ENCODE measurements around the gene MATR3.
A peak's percentile ranks its signal among the peaks of the same experiment; 100 is the strongest.
"Not testable (repeated sequence)": the region's sequence is repeated elsewhere in the genome, so short reads cannot be mapped to it uniquely, and the experiment has no call there.

Gene MATR3

DNA sequence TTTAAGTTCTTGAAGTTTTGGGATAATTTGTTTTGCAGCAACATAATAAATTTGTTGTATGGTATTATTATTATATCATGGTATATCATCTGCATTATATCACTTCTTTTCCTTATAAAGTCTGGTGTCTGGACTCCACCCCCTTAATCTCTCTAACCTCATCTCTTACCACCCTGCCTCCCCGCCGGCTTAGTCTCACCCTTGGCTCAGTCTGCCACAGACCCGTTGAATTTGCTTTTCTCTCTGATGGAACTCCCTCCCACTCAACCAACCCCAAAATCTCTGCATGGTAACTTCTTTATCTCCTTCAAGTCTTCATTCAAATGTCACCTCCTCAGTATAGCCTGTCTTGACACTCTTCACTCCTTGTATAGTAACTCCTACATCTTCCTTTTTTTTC, 29.6 kb upstream of the MATR3 start:
- H3K4me3 ChIP-seq (ENCODE audit: control insufficient read depth, low read depth, low read length), result no peak overlapping the region
- DNase-seq (ENCODE audit: low read depth), result no peak
- TF ChIP-seq, protein P1, sequence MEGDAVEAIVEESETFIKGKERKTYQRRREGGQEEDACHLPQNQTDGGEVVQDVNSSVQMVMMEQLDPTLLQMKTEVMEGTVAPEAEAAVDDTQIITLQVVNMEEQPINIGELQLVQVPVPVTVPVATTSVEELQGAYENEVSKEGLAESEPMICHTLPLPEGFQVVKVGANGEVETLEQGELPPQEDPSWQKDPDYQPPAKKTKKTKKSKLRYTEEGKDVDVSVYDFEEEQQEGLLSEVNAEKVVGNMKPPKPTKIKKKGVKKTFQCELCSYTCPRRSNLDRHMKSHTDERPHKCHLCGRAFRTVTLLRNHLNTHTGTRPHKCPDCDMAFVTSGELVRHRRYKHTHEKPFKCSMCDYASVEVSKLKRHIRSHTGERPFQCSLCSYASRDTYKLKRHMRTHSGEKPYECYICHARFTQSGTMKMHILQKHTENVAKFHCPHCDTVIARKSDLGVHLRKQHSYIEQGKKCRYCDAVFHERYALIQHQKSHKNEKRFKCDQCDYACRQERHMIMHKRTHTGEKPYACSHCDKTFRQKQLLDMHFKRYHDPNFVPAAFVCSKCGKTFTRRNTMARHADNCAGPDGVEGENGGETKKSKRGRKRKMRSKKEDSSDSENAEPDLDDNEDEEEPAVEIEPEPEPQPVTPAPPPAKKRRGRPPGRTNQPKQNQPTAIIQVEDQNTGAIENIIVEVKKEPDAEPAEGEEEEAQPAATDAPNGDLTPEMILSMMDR (conservative IDR thresholded peaks at IDR 0.05; ENCODE audit: control insufficient read depth, insufficient read depth, low read depth, low read length), result no peak

DNA sequence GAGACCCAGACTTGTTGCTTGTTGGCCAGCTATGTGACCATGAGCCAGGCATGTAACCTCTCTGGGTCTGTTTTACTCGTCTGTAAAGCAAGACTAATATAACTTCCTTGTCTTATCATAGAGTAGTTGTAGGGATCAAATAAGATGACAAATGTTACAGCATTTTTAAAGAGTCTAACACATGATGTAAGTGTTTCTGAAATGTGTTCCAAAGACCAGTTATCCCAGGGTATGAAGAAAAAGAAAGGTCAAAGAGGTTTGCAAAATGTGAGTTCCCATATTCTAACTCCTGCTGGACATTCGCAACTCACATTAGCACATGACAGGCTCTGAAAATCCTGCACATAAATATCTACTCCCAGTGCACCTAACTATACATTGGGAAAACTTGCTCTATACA, 28.5 kb upstream of the MATR3 start:
- H3K4me3 ChIP-seq (ENCODE audit: control insufficient read depth, low read depth, low read length), result no peak overlapping the region
- no peak for DNase-seq (ENCODE audit: low read depth)
- TF ChIP-seq, protein P1 (conservative IDR thresholded peaks at IDR 0.05; ENCODE audit: control insufficient read depth, insufficient read depth, low read depth, low read length), result no peak

DNA sequence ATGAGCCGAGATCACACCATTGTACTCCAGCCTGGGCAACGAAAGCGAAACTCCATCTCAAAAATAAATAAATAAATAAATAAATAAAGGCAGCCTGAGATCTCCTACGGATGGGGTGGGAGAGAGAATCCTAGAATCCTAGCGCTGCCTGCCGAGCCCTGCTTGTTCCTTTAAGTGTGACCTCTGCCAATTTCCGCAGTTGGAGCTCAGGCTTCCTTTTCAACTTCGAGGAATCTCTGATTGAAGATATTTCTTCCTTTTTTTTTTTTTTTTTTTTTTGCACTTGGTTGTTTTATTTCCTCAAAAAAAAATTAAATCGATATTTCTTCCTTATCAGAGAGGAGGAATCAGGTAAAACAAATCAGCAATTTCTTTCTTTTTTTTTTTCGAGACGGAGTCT, 27.3 kb upstream of the MATR3 start:
- no peak overlapping the region for H3K4me3 ChIP-seq (ENCODE audit: control insufficient read depth, low read depth, low read length)
- no peak for DNase-seq (ENCODE audit: low read depth)
- TF ChIP-seq, protein P1 (conservative IDR thresholded peaks at IDR 0.05; ENCODE audit: control insufficient read depth, insufficient read depth, low read depth, low read length), result no peak

DNA sequence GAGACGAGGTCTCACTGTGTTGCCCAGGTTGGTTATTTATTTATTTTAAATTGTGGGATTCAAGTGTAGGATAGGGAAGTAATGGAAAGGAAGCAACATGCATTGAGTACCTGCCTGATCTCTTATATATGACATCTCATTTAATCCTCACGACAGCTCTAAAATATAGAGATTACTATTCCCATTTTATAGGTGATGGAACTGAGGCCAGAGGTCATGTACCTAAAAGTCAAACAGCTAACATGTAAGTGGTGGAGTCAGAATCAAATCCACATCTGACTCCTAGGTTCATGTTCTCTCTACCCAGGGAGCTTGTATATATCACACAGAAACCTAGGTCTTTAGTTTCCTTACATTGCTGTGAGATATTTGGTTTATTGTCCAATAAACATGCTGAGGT, 26.1 kb upstream of the MATR3 start:
- no peak for DNase-seq (ENCODE audit: low read depth)
- TF ChIP-seq, protein P1 (conservative IDR thresholded peaks at IDR 0.05; ENCODE audit: control insufficient read depth, insufficient read depth, low read depth, low read length), result no peak
- no peak overlapping the region for H3K4me3 ChIP-seq (ENCODE audit: control insufficient read depth, low read depth, low read length)

DNA sequence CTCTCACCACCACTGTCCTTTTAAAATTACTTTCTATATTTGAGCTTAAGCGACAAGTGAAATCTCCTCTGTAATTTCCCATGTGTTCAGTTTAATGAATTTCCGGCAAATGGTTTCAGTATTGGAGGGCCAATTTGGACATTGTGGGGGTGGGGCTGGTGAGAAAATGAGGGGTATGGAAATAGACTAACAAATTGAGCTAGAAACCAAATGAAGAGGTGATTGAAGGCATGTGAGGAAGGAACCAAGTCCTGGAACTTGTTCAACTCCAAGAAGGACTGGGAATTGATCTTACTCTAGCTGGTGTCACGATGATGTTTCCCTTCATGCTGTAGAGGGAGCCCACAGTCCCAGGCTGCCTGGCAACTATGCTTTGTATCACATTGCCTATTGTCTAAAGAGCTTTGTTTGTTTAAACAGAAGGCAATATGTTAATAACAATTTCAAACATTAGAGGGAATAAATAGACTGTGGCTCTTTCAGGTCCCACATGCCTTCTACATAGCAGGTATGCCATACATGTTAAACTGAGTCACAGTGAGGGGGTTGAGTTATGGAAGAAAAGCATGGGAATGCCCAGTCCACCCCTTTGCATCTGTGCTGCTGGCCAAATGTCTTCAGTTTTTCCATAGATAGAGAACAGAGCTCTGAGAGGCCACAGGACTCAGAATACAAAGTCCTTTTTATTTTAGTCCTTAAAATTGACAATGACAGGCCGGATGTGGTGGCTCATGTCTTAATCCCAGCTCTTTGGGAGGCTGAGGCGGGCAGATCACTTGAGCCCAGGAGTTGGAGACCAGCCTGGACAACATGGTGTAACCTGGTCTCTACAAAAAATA, 25.0 kb upstream of the MATR3 start:
- TF ChIP-seq, protein P1 (conservative IDR thresholded peaks at IDR 0.05; ENCODE audit: control insufficient read depth, insufficient read depth, low read depth, low read length), result no peak
- DNase-seq (ENCODE audit: low read depth), result no peak
- no peak overlapping the region for H3K4me3 ChIP-seq (ENCODE audit: control insufficient read depth, low read depth, low read length)

DNA sequence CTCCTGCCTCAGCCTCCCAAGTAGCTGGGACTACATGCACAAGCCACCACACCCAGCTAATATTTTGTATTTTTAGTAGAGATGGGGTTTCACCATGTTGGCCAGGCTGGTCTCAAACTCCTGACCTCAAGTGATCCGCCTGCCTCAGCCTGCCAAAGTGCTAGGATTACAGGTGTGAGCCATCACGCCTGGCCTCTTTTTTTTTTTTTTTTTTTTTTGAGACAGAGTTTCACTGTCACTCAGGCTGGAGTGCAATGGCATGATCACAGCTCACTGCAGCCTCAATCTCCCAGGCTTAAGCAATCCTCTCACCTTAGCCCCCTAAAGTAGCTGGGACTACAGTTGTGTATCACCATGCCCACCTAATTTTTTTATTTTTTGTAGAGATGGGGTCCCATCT, 22.8 kb upstream of the MATR3 start:
- not testable (repeated sequence) for DNase-seq (ENCODE audit: low read depth); H3K4me3 ChIP-seq (ENCODE audit: control insufficient read depth, low read depth, low read length)

DNA sequence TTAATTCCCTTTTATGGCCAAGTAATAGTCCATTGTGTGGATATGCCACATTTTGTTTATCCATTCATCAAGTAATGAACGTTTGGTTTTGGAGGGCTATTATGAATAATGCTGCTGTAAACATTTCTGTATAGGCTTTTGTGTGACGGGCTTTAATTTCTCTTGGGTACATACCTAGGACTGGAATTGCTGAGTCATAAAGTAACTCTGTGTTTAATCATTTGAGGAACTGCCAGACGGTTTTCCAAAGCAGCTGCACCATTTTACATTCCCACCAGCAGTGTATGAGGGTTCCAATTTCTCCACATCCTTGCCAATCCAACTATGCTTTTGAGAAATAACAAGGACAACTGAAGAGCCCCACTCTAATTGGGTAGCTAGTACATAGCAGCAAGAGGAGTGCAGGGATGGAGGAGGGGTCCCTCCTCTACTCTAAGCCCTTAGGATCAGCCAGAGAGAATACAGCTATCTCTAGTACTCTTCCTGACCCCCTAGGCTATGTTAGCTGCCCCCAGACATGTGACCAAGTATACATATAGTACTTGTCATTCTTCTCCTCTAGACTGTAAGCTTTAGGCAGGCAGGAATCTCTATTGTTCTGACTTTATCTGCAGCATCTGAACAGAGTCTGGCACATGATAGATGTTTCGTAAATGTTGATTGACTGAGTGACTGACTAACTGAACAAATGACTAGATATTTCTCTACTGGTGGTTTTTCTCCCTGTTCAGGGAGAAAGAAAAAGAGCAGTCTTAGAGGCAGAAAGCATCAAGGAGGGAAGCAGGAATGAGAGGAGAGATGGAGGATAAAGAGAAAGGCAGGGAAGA, 22.1 kb upstream of the MATR3 start:
- peak; percentile 95 for DNase-seq (ENCODE audit: low read depth)
- TF ChIP-seq, protein P1 (conservative IDR thresholded peaks at IDR 0.05; ENCODE audit: control insufficient read depth, insufficient read depth, low read depth, low read length), result no peak
- H3K4me3 ChIP-seq (ENCODE audit: control insufficient read depth, low read depth, low read length), result no peak overlapping the region

Data from fibroblast of mammary gland (primary cell).